GM19463 (cell line): ENCODE measurements around the gene ADAMTS14.

Experiments
- ATAC-seq: cut with Tn5 transposase; IDR thresholded peaks from one replicate; pipeline ENCODE4 v1.9.1; 2021; ENCODE audit warnings: mild to moderate bottlenecking, moderate library complexity; ENCODE audit not compliant: unreplicated experiment

ADAMTS14 gene

DNA sequence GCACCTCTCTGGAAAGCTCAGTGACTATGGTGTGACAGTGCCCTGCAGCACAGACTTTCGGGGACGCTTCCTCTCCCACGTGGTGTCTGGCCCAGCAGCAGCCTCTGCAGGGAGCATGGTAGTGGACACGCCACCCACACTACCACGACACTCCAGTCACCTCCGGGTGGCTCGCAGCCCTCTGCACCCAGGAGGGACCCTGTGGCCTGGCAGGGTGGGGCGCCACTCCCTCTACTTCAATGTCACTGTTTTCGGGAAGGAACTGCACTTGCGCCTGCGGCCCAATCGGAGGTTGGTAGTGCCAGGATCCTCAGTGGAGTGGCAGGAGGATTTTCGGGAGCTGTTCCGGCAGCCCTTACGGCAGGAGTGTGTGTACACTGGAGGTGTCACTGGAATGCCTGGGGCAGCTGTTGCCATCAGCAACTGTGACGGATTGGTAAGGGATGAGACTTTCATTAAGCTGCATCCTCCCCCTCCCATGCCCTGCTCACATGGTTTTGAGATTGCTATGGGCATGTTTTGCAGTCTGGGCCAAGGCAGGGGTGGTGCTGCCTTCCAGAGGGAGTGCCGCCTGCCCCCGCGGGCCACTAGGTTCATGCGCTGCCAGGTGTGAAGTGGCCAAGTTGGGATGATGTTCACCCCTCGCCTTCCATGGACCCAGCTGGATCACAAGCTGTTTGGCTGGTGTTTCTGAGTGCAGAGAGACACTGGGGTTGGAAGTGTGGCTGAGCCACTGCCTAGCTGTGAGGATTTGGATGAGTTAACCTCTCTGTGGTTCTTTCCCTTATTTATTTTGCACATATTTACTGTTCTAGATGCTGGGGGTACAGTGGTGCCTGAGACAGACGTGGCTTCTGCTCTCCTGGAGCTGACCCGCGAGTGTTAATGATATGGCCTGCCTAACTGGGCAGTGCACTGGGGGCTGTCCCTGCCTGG is 2.5 kb downstream of the ADAMTS14 start:
- no peak for ATAC-seq

- no peak for ATAC-seq
These were observed 3.3 kb downstream of the ADAMTS14 start for GRCh38 chr10:70675496-70676161.

- no peak for ATAC-seq
These were observed 4.2 kb downstream of the ADAMTS14 start for GRCh38 chr10:70676511-70676910.

- ATAC-seq: no peak
These were observed 4.7 kb downstream of the ADAMTS14 start for GRCh38 chr10:70677016-70677415.

DNA sequence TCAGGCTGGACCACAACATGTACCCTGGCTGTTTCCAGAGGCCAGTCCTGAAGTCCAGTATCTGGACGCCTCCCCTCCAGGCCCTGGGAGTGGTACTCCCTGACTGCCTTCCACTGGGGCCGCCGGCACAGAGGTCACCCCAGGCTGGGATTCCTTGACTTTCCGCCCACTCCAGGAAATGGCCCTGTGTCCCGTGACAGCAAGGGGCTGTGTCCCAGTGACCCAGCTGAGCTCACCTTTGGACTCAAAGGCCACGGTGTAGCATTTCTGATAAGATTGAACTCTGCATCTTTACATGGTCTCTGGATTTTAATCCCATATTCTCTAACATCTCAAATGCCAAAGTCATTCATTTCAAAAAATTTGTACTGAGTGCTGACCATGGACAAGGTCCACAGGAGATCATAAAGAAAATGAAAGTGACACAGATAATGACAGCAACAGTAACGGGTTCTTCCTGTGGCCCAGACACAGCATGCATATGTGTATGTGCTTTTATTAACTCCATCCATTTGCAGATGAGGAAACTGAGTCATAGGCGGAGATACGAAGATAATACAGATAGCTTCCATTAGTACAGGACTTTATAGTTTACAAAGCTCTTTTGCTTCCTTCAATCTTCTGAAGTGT is 5.4 kb downstream of the ADAMTS14 start:
- no peak for ATAC-seq

DNA sequence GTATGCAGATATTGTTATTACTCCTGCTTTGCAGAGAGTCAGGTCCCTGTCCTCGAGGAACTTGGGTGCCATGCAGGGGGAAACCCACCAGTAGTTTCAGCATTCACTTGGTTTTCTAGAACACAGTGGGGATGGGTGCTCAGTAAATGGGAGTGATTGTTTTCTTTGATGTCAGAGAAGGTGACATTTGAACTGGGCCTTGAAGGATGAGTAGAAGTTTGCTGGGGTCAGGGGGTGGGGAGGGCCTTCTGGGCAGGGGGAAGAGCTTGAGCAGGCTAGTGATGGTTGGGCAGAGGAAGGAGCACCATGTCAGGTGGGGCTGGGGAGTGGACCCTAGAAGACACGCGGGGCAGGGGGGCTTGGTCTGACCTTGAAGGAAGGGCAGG is 5.9 kb downstream of the ADAMTS14 start:
- ATAC-seq: no peak

DNA sequence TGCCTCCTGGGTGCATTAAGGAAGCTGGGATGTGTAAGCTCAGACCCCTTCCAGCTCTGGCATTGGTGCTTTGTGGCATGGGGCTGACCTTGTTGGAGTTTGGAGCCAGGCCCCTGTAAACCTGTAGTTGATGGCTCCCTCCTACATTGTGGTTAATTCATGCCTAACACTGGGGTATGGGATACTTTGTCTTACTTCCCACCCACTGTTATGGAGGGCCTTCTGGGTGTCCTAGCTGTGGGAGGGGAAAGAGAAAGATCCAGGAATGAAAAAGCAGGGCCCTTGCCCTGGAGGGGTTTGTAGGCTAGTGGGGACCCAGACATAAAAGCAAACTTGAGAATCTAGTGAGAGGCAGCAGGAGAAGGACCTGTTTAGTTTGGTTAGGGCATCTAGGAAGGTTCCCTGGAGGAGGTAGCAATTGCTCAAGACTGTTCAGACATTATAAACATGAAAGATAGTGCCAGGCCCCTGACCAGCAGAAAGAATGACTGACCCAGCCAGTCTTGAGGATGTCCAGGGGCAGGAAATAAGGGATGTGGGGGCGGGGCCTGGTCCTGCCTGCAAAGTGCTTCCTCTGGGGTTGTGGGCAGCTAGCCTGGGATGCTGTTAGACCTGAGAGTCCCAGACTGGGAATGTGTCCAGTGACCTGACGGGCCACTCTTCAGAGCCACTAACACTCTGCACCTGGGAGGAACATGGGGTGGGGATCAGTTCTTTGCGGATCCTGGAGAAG is 6.6 kb downstream of the ADAMTS14 start:
- no peak for ATAC-seq

DNA sequence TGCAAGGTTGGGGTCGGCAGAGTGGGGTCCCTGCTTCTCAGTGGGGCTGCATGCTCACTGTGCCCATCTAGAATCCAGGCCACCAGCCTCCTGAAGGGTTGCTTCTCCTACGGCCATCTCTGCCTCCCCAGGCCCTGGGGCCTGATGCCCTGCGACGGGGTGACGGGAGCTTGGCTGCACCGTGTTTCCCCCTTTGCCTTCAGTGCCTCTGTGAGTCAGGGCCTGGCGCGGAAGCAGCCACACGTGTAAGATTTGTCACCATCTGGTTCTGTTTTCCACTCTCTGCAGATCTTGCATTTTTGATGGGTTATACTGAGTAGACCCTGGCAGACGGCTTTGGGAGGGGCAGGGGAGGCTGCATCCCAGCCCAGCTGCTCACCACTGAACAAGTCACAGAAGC is 7.2 kb downstream of the ADAMTS14 start:
- no peak for ATAC-seq

DNA sequence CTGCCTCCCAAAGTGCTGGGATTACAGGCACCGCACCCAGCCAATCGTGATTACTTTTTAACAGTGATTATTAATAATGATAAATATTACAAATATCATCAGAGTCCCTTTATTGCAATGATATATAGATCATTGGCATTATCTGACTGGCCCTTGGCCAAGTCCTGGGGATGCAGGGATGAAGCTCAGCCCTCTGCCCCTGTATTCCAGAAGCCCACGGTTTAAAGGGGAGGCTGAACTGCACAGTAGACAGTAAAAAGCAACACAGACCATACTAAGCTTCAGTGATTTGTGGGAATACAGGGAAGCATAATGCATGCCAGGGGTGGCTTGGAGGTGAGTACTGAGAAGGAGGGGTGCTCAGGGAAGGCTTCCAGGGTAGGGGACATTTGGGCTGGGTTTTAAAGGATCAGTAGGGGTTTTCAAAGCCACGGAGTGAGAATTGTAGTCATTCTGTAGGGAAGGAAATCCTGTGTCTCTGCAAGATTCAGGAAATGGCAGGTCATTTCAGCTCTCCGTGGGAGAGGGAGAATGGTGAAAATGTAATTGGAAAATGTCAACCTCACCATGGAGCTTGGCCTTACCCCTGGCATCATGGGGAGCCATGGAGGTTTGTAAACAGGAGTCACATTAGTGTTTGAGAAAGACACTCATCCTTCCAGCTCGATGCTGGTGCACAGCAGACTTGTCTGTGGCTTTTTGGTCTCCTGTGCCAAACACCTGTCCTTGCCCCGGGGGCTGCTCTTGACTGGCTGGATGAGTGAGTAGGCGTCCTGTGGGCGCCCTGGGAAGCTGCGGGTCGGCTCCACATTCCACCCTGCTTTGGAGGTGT is 8.8 kb downstream of the ADAMTS14 start:
- ATAC-seq: no peak

GRCh38 chr10:70681731-70682005 is 9.4 kb downstream of the ADAMTS14 start:
- no peak for ATAC-seq

DNA sequence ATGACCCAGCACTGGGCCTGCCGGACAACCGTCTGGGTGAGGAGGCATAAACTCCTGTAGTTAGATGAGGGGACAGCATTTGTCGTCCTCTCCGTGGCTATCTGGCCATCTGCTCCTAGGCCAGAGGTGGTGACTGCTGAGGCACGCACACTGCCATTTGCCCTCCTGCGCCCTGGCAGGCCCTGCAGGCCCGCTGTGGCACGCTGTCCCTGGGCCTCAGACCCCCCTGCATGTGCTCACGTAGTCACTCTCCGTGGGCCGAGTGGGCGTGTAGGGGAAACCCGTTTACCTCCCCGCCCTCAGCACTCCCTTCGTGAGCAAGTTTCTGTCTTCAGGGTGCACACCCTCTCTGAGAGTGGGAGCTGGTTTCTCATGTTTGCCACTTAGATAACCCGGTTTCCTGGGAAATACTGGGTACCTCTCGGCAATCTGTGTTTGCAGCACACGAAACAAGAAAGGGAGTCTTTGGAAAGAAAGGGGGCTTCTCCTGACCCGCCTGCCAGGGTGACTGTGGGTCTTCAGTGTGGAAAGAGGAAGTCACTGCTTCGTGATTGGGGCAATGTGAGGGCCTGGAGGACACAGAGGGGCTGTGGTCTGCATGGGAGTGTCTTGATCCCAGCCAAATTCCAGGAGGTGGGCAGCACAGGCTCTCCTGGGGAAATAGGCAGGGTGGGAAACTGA is 10.8 kb downstream of the ADAMTS14 start:
- no peak for ATAC-seq

DNA sequence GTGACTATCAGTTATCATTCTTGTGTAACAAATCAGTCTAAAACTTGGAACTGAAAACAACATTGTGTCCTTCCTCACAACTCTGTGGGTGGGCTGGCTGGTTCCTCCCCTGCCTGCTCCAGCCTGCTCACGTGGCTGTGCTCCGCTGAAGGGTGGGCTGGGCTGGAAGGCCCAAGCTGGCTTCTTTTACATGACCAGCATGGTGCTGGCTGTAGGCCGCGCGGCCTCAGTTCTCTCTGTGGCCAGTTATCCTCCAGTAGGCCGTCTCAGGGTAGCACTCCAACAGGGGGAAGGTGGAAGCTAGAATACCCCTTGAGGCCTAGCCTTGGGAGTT is 11.3 kb downstream of the ADAMTS14 start:
- no peak for ATAC-seq

GRCh38 chr10:70683940-70684339 is 11.6 kb downstream of the ADAMTS14 start:
- ATAC-seq: no peak

DNA sequence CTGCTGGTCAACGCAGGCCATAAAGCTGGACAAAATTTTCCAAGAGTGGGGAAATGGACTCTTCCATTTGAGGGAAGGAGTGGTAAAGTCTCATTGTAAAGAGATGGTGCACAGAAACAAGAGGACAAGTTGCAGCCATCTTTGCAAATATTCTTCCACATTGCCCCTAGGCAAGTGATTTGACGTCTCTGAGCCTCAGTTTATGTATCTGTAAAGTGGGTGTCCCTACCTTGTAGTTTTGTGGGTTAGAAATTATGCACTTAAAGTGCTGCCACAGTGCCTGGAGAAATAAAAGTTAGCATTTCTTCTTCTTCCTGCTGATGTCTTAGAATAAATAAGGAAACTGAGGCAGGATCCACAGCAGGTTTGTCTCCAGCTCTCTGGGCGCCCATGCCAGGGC is 12.1 kb downstream of the ADAMTS14 start:
- ATAC-seq: no peak

GRCh38 chr10:70684839-70685454 is 12.6 kb downstream of the ADAMTS14 start:
- no peak for ATAC-seq

DNA sequence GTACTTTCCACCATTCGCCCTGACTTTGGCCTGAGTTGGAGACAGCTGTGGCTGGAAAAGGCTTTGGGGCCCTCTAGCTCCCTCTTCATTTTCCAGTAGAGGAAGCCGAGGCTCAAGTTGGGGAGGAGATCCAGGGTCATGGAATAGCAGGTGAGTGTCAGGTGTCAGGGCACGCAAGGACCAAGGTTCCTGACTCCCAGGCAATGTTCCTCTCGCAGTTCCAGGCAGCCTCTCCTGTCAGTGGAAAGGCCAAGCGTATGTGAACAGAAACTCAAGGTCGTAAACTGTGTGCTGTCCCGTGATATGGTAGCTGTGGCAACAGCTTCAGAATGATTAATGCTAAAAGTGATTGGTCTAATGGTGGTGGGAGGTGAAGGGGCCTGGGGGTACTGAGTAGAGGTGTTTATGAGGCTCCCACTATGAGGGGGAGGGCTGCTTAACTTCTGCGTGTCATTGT is 13.2 kb downstream of the ADAMTS14 start:
- ATAC-seq: no peak

DNA sequence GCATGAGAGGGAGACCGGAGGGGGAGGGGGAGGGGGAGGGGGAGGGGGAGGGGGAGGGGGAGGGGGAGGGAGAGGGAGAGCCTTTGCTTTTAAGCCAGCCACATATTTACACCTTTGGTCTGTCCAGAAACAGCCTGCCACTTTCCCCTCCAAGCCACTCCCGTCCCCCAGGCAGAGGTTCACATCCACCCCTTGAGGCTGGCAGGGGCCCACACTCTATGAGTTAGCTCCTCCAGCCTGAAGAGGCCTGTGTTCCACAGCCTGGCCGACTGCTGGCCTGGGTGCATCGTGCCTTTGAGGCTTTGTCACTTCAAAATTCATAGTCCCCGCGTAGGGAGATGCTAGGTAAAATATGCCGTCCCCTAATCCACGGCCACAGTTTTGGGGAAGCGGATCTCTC is 16.5 kb downstream of the ADAMTS14 start:
- no peak for ATAC-seq

DNA sequence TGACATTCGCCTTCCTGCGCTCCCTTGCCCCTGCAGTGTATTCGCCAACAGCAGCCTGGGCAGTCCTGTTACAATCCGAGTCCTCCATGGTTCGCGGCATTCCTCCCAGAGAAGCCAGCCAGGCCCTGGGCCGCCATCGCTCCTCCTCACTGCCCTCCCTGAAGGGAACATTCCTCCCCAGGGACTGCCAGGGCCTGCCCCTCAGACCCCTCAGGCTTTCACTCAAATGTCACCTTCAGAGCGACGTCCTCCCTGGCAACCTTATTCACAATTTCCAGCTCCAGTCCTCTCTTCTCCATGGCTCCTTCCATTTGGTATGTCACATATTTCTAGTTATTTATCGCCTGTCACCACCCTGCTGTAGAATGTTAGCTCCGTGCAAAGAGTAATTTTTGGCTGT is 17.4 kb downstream of the ADAMTS14 start:
- no peak for ATAC-seq

GRCh38 chr10:70690589-70690988 is 18.3 kb downstream of the ADAMTS14 start:
- no peak for ATAC-seq

GRCh38 chr10:70691611-70692010 is 19.3 kb downstream of the ADAMTS14 start:
- no peak for ATAC-seq
